Right renal cortex interstitium (tissue), 3 donors: ENCODE results near the gene PCMTD2. TPM values are rescaled to one million over a fixed set of nuclear protein-coding genes. Genes with fewer than 3 reads are reported as not detected.
"Not testable (repeated sequence)": the region's sequence is repeated elsewhere in the genome, so short reads cannot be mapped to it uniquely, and the experiment has no call there.

Source experiments
- DNase-seq, 3 donors: peaks; one replicate each; pipeline ENCODE4 v3.0.0-alpha.2; 2013; ENCODE audit warnings: low read depth in 3 of 3, low spot score in 2 of 3
- polyA plus RNA-seq, 3 donors: library from polyadenylated mRNA; unstranded; fragments of 120-200 nt; gene quantifications; one replicate each; pipeline ENCODE4 v1.2.1, GENCODE V29; 2013; ENCODE audit not compliant: insufficient read length in 3 of 3

PCMTD2 gene
- polyA plus RNA-seq, 3 donors: 128 to 143 (median 139) TPM

DNA sequence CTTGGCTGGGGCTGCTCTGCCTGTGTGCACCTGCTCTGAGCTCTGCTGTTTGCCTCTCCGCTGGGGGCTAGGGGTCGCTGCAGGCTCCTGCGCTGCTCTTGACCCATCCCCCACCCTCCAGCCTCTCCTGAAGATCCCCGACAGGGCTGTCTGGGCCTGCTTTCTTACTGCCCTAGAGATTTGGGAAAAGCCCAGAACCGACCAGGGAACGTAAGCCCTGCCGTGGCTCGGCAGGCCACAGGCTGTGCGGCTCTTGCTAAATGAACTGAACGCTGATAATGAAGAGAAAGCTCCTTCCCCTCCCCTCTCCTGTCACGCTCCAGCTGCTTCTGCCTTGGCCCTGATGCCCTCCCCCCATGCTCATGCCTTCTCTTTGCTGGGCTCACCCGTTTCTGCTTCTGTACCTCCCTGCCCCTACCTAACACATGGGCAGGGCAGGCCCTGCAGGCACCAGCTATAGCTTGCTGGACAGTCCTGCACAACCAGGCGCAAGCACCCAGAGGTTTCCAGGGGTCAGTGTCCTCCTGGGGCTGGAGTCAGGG, 32.0 kb upstream of the PCMTD2 start:
- peak in 2 of 3 donors; percentile 29 to 33 for DNase-seq

GRCh38 chr20:64224351-64225170, 31.0 kb upstream of the PCMTD2 start:
- DNase-seq: no peak

GRCh38 chr20:64225171-64225595, 30.4 kb upstream of the PCMTD2 start:
- DNase-seq: no peak

DNA sequence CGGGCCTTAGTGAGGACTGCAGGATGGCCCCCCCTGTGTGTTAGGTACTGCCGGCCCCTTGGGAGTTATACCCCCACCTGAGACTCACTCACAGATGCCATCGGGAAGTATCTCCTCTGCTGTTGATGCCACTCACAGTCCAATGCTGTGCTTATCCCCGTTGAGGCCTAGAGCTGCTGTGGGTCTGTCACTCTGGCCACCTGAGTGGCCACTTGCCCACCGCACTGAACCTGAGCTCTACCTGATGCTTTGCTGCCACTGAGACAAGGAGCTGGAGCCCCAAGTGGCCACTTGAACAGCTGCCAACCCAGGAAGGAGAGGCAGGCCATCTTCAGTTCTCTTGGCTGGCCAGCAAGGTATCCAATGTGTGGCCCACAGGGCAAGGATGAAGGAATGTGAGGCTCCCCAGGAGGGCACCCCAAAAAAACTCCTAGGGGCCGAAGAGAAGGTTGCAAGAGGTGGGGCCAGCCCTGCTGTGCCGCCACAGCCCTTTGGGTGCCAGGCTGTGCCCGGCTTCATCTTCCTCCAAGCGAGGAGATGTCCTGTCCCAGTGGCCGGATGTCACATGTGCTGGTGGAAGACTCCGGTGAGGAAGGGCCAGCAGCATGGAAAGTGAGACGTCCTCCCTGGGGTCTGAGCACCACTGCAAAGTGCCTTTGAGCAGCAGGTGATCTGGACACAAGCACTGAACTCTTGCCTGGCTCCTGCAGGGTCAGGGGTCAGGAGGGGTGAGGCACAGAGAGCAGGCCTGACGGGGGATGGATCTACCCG, 29.5 kb upstream of the PCMTD2 start:
- no peak for DNase-seq

- no peak for DNase-seq
Measured at GRCh38 chr20:64226686-64227580, 28.6 kb upstream of the PCMTD2 start.

DNA sequence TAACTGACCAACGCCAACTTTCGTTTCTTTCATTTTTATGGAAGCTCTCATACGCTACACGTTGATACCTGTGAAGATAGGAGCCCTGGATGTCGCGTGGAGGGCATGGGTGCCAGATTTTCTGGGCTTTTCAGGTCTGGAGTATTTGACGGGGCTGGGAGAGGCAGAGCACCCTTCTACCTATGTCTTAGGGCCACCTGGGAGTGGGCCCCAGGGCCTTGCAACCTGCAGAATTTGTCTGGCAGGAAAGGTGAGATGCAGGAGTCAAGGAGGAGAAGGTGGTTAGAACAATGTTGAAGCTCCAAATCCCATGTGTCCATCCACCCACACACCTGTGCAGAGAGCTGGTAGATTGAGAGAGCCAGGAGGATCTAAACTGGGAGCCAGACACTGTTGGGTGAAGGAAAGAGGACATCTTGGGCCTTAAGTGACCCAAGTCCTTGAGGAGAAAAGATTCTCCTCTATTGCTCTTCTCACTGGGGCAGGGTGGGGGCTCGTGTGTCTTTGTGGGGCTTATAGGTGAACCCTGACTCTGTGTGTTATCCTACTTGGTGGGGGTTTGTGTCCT, 27.4 kb upstream of the PCMTD2 start:
- no peak for DNase-seq

- no peak for DNase-seq
Measured at GRCh38 chr20:64228751-64229506, 26.6 kb upstream of the PCMTD2 start.

GRCh38 chr20:64229507-64230061, 26.0 kb upstream of the PCMTD2 start:
- no peak for DNase-seq

GRCh38 chr20:64230461-64231145, 24.9 kb upstream of the PCMTD2 start:
- DNase-seq: no peak

DNA sequence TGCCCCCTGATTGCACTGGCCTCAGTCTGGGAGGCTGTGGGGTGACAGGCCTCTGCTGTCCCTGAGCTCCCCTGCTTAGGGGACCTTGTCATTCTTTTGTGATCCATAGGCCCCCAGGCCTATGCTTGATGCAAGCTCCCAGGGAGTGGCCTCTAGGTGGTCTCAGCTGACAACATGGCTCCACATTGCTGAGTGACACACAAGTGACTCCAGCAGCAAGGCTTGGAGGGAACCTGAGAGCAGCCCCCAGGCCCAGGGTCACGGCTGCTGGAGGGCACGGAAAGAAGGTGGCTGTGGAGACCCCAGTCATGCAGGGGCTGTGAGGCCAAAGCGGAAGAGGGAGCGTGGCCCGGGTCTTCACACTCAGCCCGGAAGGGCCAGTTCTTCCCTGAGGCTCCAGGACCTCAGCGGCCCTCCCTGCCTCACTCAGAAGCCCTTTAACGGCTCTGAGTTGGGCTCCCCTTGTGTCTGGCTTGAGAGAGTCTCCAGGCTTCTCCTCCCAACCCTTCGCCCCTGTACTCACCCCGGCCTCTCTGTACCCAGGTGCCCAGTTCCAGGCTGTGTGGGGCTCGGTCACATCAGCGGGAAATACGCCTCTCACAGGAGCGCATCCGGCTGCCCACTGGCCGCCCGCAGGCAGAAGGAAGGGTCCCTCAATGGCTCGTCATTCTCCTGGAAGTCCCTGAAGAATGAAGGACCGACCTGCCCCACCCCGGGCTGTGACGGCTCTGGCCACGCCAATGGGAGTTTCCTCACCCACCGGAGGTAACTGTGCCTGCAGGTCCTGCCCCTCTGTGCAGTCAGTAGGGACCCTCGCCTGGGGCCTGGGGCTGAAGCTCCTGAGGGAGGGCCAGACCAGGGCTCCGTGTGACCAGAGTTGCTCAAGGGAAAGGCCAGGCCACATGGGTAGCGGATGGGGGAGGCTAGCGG, 23.7 kb upstream of the PCMTD2 start:
- DNase-seq: no peak

- no peak for DNase-seq
Measured at GRCh38 chr20:64232794-64233193, 22.8 kb upstream of the PCMTD2 start.

- DNase-seq: no peak
Measured at GRCh38 chr20:64233725-64234124, 21.8 kb upstream of the PCMTD2 start.

DNA sequence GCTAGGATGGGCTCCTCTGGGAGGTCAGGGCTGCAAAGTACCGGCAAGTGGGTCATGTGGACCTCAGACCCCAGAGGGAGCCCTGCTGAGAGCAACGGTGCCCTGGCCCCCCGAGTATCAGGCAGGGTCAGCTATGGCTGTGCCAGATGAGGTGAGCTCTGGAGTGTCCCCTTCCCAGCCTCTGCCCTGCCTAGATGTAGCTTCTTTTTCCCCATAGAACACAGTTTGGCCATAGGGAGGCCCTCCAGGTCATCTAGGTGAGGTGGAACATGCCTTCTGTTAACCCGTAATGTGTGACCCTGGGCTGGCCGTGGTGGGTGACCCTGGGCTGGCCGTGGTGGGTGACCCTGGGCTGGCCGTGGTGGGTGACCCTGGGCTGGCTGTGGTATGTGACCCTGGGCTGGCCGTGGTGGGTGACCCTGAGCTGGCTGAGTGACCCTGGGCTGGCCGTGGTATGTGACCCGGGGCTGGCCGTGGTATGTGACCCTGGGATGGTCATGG, 21.2 kb upstream of the PCMTD2 start:
- DNase-seq: no peak

GRCh38 chr20:64234921-64235565, 20.5 kb upstream of the PCMTD2 start:
- DNase-seq: not testable (repeated sequence)

- no peak for DNase-seq
Measured at GRCh38 chr20:64236137-64237088, 19.1 kb upstream of the PCMTD2 start.

DNA sequence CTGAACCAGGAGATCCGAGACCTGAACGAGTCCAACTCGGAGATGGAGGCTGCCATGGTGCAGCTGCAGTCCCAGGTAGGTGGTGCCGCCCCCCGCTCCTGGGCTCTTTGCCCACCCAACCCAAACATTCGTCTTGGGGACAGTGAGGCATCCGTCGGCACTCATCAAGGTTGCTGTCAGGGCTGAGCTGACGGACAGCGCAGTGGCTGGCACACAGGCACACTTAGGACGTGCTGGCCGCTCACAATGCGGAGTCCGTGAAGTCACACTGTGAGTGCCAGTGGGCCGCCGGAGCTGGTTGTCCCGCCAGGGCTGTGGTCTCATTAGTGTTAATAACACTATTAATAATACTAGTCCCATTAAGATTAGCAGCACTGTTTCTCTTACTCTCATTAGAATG, 18.2 kb upstream of the PCMTD2 start:
- no peak for DNase-seq
